ENCODE results near the gene DPP6.

DNA sequence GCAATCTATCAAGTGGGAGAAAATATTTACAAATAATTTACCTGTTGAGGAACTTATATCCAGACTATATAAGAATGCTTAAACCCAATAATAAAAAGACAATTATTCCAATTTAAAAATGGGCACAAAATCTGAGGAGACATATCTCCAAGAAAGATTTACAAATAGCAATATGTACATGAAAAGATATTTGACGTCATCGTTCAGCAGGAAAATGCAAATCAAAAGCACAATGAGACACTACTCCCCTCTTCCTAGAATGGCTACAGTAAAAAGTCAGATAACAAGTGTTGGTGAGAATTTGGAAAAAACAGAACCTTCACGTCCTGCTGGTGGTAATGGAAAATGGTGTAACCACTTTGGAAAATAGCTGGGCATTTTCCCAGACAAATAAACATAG is 457.0 kb downstream of the DPP6 start:
- TF ChIP-seq CHD1 (IDR thresholded peaks at IDR 0.05; ENCODE audit: low read depth, low read length) = no peak
- TF ChIP-seq EZH2 (IDR thresholded peaks at IDR 0.05; ENCODE audit: low read depth, low read length, severe bottlenecking) = no peak
